ENCODE data around the gene LAMP5.

LAMP5 gene

DNA sequence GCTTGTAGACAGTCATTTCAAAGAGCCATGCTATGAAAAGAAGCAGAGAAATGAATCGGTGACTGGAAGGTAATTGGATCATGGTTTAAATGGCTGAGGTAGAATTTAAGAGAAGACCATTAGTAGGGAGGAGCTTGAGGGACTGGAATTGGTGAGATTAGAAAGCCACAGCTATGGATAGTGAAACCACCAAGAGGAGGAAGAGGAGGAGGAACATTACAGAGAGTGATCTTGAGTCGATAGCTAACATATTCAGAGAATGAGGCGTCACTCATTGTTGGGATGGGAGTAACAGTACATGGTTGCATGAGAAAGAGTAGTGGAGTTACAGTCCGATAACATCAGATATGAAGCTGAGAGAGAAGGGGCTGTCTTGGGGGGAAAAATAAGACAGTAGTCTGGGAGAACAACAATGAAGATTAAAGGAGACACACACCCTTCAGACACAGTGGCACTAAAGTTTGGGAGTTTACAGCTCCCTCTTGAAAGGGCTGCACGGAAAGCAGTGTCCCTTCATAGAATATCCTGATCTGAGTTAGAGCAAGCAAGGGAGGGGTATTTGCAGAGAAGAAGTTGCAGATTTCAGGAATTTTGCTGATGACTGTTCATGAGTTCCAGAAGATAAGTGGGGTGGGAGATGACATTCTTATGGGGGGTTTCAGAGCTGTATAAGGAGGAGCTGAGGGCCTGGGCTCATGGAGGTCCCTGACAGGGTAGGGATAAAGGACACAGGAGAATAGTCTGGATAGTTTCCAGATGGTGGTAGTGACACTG lies 15.1 kb upstream of the LAMP5 start:
- no peak for DNase-seq (ENCODE audit: low spot score)

DNA sequence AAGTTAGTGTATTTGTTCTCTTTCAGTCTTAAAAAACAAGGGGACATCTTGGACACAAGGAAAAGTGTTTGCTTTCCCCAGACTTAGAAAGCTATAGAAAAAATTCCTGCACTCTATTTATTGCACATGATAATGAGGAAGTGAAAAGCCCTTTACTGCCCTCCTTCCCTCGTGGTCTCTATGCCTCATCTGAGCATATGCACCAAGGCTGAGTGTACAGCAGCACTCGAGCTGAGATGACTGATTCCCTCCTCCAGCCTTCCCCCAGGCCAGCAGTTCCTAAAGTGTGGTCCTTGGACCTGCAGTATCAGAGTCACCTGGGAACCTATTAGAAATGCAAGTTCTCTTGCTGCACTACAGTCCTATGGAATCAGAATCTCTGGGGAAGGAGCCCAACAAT lies 14.3 kb upstream of the LAMP5 start:
- DNase-seq (ENCODE audit: low spot score), result no peak

DNA sequence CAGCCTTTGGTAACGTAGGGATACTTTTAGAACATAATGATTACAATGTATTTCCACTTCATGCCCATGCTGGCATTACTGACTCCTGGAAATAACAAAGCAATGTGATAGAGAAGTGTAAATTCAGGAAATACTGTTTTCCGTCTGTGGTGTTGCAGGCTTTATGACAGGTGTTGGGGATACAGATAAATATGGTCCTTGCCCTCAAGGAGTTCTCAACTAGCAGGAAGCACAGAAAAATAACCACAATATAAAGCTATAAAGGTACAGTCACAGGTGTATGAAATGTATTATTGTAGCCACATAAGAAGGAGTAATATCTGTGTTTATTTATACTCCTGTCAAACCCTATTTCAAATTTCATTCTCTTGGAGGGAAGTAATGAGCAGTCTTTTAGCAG lies 12.9 kb upstream of the LAMP5 start:
- DNase-seq (ENCODE audit: low spot score), result no peak

DNA sequence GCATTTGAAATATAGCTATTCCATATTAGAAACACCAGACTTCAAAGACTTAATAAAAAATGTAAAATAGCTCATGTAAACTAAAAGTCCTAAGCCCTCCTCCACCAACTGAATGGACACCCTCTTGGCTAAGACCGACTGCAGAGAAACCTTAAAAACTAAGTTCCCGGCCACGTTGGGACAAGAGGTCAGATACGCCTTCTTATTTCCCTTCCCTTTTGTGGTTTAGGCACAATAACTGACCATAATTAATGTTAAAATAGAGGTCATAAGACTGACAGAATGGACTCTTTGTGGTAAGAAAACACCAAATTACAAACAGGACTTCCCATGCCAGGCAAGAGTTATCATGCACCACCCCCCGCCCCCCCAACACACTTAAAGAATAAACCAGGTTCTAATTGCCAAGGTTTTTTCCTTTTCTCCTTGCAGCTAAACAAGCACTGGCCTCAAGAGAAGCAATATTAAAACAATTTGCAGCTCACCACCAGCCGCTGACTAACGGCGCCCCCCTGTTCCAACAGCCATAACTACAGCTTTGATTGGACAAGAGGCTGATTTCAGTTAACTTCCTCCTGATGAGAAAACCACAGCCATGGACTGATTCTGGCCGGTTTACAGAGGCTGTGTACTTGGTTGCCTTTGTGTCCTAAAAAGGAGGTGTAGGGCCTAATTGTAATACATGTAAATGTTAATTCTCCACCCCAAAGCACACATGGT lies 10.7 kb upstream of the LAMP5 start:
- DNase-seq (ENCODE audit: low spot score), result no peak

DNA sequence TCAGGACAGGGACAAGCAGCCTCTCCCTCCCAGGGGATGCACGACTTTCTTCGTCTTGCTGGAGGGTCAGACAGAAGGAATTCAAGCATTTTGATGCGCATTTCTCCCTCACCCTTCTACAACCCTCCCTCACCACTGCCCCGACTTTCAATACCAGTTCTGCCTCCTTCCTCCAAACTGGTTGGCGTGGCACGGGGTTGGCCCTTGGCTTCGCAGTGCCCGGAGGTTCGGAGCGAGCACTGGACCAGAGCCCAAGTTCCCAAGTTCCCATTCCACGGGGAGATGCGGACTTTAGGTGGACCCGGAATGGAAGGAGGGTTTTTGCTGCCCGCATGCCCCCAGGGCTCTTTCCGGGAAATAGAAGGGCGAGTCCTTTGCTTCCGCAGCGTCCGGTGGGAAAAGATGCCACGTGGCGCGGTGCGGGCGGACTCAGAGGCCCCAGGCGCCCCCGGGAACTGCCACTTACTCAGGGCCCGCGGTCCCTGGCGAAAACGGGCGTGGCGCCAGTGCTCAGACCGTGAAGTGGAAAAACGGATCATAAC lies 8.0 kb upstream of the LAMP5 start:
- DNase-seq (ENCODE audit: low spot score), result no peak

DNA sequence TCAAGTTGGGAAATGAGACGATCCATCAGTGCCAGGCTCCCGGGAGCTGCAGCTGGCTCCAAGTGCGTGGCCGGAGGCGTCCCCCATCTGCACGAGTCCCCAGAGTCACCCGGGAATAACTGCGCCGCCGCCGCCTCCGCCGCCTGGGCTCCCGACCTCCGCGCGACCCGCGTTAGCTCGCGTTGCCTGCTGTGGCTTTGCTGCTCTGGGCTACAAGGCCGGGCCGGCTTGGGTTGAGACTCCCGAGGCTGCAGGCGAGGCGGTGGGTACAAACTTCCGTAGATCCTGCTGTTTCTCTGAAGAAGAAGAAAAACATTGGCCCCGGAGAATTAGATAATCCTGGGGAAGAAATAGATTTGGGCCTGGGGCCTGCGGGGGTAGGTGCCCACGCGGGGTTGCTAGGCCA lies 7.4 kb upstream of the LAMP5 start:
- no peak for DNase-seq (ENCODE audit: low spot score)

DNA sequence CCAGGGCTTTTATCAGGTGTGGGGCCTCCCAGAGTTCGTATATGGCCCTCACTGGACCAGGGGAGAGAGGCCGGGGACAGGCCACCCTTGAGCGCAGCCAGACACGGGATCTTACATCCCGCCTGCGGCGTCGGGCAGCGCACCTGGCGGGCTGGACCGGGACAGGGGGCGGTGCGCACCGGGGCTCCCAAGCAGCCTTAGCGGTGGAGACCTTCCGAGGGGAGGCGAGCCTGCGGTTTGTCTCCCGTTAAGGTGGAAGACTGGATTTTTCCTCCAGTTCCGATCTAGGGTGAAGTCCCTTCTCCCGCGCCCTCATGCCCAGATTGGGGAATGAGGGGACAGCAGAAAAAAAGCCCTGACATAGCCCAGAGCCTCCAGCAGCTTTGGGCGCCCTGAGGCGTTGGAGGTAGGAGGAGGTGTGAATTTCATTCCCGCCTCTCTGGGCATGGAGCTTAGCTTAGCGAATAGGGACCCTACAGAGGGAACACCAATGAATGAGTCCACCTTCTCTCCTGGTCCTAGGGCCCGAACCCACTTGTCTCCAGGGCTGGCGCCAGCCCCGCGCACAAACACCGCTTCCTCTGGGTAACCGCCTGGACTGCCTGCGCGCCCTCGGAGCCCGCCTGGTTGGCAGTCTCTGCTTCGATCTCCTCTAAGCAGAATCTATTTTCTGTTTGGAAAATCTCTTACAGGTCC lies 6.7 kb upstream of the LAMP5 start:
- no peak for DNase-seq (ENCODE audit: low spot score)

DNA sequence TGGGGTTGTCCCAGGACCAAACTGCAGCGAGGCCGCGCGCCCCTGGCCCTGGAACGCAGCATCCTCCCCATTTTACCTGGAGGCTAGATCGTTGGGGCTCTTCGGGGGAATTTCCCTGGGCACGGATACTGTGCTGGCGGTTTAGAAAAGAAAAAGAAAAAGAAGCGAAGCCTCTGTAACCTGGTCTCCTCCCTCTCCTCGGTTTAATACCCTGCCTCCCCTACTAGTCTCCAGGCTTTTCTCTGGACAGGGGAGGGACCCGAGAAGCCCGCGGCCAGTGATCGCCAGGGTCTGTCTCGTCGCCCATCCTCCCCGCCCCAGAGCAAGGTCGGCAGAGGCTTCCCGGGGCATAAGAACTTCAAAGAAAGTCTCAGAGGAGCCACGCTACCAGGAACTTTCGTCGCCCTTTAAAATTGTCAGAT lies 6.1 kb upstream of the LAMP5 start:
- DNase-seq (ENCODE audit: low spot score), result no peak

DNA sequence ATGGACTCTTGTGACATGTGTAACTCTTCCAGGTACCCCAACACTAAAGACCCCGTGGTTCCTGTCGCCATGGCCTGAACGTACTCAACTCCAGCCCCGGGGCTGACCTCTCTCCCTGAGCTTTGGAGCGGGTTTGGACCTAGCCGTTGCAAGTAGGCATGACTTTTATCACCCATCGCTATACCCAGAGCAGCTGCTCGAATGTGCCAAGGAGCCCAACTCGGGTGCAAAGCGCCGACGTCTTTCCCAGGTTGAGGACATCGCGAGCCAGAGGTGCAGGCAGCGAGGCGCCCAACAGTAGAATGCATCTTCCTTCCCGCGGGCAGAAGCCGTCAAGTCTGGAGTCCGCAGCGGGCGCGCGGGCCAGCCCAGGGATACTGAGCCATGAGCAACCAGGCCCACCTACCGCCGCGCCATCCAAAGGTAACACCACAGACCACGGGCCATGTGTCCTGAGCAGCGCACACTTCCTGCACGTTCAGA lies 5.7 kb upstream of the LAMP5 start:
- DNase-seq (ENCODE audit: low spot score), result no peak

DNA sequence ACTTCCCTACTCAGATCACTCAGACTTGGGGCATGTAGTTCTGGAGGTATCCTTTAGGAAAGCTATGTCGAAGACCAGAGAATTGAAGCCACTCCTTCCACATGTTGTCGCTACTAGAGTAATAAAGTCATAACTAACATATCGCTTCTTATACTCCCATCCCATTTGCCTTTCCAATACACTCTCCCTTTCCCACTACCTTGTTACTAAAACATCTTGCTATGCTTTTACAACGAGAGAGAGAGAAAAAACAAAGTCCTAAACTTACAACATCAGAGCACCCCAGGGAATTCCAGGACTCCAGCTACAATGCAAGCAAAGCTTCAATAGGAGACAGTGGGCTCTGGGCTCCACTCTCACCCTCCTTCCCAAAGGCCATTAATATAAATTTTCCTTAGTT lies 5.1 kb upstream of the LAMP5 start:
- DNase-seq (ENCODE audit: low spot score), result no peak

DNA sequence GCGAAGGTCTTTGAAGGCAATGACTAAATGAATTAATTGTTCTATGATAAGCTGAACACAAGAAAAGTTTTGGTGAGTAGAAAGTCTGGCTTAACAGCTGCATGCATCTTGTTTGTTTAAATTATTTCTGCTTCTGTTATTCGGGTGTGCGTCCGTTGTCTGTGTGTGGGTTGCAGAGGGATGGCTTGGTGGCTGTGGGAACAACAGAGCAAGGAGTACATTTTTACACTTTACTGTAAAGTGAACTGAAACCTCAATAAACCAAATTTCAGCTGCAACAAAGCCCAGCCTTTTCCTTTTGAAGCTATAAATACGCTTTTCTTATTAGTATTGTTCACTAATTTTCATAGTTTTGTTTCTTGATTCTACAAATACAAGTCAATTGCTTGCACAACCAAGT lies 3.5 kb upstream of the LAMP5 start:
- DNase-seq (ENCODE audit: low spot score), result no peak

DNA sequence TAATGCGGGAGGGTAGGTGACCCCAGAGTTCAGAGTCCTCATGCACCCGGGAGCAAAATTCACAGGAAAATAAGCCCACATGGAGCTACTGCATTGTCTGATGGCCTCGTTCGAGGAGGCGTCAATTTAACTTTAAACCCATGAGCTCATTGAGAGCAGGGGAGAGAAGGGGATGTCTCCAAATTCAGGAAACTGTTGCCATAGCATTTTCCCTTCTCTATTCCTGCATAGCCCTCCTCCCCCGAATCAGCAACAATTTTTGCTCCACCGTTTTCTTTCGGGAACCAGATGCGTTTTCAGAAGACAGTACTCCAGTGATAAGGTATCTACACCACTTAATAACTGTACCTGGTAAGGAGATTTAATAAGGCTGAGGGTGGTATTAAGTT lies 324 bp upstream of the LAMP5 start:
- DNase-seq (ENCODE audit: low spot score), result no peak

DNA sequence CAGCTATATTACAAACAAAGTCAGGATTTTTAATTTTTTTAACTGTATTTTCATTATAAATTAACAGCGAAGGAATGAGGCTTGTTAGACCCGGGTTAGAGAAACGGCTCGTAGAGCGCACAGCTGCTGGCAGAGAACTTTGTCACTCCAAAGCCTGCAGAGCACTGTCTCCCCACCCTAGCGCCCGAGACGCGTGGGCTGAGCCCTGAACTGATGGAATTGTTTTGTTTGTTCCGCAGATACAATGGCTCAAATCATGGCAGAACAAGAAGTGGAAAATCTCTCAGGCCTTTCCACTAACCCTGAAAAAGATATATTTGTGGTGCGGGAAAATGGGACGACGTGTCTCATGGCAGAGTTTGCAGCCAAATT lies 810 bp downstream of the LAMP5 start:
- peak; percentile 9 for DNase-seq (ENCODE audit: low spot score)

DNA sequence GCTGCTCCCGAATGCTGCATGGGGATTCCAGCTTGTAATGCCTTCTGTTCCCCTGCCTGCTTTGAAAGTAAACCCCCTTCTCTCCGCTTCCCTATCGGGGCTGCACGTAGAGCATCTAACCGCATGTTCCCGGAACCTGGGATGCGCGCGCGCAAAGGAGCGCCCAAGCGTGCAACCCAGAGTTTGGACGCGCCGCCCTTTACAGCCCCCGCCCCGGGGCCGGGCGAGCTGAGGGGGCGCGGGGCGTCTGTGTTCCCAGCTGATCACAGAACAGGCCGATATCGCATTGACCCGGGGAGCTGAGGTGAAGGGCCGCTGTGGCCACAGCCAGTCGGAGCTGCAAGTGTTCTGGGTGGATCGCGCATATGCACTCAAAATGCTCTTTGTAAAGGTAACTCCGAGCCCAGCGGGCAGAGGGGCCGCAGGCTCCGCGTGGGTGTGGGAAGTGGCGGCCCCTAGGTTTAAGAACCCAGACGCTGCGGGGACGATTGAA lies 1.4 kb downstream of the LAMP5 start:
- peak; percentile 29 for DNase-seq (ENCODE audit: low spot score)

DNA sequence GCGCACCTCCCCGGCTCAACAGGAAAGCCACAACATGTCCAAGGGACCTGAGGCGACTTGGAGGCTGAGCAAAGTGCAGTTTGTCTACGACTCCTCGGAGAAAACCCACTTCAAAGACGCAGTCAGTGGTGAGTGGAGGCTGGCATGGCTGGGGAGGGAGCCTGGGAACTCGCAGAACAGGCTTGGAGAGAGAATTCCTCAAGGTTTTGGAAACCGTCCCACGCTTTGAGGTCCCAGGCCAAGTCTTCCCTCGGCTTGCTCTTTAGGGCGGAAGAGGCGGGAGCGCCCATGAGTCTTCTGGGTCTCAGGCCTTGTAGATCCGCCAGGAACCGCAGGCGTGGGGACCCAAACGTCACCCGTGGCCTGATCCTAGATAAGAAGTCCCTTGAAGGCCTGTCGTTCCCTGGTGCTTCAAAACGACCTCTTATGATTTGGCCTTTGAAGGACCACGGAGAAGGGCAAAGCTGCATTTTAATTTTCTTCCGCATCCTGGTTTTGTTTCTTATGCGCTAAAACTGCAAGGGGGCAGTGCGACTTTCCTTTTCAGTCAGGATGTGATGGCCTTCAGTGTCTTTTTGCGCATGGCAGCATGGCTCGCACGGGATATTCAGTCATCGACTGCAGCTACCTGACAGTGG lies 2.0 kb downstream of the LAMP5 start:
- DNase-seq (ENCODE audit: low spot score), result peak; percentile 9

DNA sequence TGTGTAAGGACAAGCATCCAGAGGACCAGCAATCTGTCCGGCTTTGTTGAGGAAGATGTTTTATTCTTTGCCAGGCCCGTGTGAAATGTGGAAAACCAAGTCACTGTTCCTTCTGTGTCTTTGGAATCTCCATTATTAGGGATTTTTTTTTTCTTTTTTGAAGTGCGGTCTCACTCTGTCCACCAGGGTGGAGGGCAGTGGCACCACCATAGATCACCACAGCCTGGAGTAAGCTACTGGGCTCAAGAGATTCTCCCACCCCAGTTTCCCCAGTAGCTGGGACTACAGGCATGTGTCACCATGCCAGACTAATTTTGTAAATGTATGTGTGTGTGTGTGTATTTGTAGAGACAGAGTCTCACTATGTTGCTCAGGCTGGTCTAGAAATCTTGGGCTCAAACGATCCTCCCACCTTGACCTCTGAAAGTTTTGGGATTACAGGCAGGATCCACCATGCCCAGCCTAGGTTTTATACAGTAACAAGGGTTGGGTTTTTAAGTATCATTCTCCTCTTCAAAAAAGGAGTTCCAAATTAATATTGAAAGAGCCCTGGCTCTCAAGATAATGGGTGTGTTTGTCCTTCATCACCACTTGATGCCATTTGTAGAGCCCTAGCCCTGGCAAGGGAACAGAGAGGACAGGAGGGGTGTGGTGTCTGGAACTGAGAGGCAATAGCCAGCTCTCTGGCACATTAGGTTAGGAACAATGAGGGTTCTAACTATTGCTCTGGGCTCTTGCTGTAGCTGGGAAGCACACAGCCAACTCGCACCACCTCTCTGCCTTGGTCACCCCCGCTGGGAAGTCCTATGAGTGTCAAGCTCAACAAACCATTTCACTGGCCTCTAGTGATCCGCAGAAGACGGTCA lies 3.1 kb downstream of the LAMP5 start:
- DNase-seq (ENCODE audit: low spot score), result no peak

DNA sequence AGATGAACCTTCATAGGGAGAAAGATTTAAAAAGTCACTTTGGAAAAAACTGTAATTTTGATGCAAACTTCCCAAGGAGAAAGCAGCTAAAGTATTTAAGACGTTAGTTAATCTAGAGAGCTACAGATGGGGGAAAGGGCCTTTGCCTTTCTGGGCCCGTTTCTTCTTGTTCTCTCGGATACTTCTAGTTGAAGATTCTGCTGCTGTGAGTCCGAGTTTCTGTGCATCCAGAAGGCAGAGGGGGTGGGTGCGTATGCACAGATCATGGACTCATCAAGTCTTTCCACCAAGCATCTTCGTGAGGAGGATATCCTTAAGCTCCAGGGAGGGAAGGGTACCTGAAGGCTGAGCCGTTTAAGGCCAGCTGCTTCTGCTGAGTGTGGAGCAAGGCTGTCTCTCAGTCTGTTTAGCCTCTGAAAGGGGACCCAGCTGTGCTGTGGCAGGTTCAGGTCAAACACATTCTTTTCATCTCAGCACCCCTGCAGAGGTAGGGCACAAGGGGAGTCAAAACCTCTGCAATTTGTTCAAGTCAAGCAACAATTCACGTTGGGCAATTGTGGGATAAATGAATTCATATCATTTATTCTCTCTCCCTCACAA lies 4.3 kb downstream of the LAMP5 start:
- no peak for DNase-seq (ENCODE audit: low spot score)

DNA sequence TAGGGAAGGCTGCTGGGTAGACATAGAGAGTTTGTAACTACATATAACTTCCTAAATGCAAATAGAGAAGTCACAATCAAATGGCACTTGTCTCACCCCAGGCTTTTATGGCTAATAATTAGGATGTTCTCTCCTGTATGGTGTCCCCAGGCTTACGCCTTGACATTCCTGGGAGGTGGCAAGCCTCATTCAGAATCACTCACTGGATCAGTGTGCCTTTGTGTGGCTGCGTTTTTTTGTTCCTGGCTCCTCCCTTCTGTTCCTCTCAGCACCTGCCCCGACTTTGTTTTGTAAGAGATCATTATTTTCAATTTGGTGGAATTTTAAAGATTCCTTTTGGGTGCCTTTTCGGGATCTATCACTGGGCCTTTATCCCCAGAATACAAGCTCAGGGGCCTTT lies 5.7 kb downstream of the LAMP5 start:
- no peak for DNase-seq (ENCODE audit: low spot score)

DNA sequence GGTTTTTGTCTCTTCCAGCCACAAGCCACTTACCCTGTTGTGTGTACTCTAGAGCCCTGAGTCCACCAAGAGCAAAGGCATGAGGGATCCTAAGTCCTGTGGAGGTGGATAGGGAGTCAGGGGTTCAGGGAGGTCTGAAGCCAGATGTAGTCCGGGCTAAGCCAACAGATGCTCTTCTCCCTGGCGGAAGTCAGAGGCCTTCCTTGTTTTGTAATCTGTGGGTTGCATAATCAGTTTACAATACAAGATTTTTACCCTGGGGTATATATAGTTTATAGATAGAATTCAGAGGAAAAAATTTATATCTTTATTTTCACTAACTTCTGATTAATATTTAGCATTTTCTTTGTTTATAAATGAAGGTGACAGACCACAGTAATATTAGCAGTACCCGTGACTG lies 9.2 kb downstream of the LAMP5 start:
- DNase-seq (ENCODE audit: low spot score), result no peak

DNA sequence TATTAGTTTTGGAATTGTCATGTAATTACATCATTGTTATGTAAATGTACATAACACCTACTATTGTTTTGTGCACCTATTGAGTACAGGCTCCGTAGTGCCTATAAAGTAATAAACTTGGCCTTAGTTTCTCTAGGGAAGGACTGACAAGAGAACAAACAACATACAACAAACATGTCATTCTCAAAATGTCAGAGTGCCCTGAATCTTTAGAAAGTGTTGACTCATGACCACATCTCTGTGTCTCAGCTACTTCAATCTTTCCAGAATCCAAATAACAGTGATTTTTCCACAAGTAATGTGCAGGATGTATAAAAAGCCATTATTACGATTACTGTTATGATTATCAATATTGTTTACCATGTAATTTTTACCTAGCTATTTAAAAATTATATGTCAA lies 17.2 kb downstream of the LAMP5 start:
- no peak for DNase-seq (ENCODE audit: low spot score)

Measured in SK-N-DZ (cell line).